GM04503 (cell line): ENCODE results near the gene GTPBP2.
A peak's percentile ranks its signal among the peaks of the same experiment; 100 is the strongest.
"Not testable (repeated sequence)": the region's sequence is repeated elsewhere in the genome, so short reads cannot be mapped to it uniquely, and the experiment has no call there.

Experiments used
- DNase-seq: peaks from one replicate; pipeline ENCODE4 v3.0.0-alpha.2; 2012; ENCODE audit warnings: low read depth

The GTPBP2 gene

GRCh38 chr6:43629104-43629504 lies at the start of gene GTPBP2:
TSS of gene GTPBP2 (minus strand) at chr6:43629264. CDS start at chr6:43629162, 102 bp downstream.
- peak; percentile 92 for DNase-seq

- no peak for DNase-seq
Observed at GRCh38 chr6:43678341-43678740, 49.3 kb upstream of the GTPBP2 start.

- DNase-seq: no peak
Observed at GRCh38 chr6:43677759-43678158, 48.7 kb upstream of the GTPBP2 start.

- DNase-seq: no peak
Observed at GRCh38 chr6:43676962-43677606, 48.0 kb upstream of the GTPBP2 start.

GRCh38 chr6:43674921-43675320 lies 45.9 kb upstream of the GTPBP2 start:
- no peak for DNase-seq

GRCh38 chr6:43674291-43674690 lies 45.2 kb upstream of the GTPBP2 start:
- no peak for DNase-seq

GRCh38 chr6:43673444-43674084 lies 44.5 kb upstream of the GTPBP2 start:
- DNase-seq: no peak

GRCh38 chr6:43671801-43672690 lies 43.0 kb upstream of the GTPBP2 start:
- DNase-seq: no peak

- DNase-seq: no peak
Observed at GRCh38 chr6:43671011-43671800, 42.1 kb upstream of the GTPBP2 start.

- DNase-seq: no peak
Observed at GRCh38 chr6:43670623-43670986, 41.5 kb upstream of the GTPBP2 start.

GRCh38 chr6:43669922-43670622 lies 41.0 kb upstream of the GTPBP2 start:
- DNase-seq: no peak

- no peak for DNase-seq
Observed at GRCh38 chr6:43669050-43669921, 40.2 kb upstream of the GTPBP2 start.

GRCh38 chr6:43668151-43669028 lies 39.3 kb upstream of the GTPBP2 start:
- no peak for DNase-seq

GRCh38 chr6:43667245-43668150 lies 38.4 kb upstream of the GTPBP2 start:
- DNase-seq: no peak

- DNase-seq: no peak
Observed at GRCh38 chr6:43666196-43666920, 37.3 kb upstream of the GTPBP2 start.

- no peak for DNase-seq
Observed at GRCh38 chr6:43665376-43665775, 36.3 kb upstream of the GTPBP2 start.

GRCh38 chr6:43662948-43663347 lies 33.9 kb upstream of the GTPBP2 start:
- not testable (repeated sequence) for DNase-seq

- DNase-seq: no peak
Observed at GRCh38 chr6:43658161-43658560, 29.1 kb upstream of the GTPBP2 start.
